ENCODE measurements around the gene XKR8. TPM values are rescaled to one million over a fixed set of nuclear protein-coding genes. Genes with fewer than 3 reads are reported as not detected.

Gene XKR8
- total and polyA plus RNA-seq, 2 donors (not counting 1 experiment from before 2014, with no cell fraction given), result 3.4 to 8.7 TPM

- no peaks in the 10 kb centered on the region for H3K9me3 Mint-ChIP-seq (ENCODE audit: insufficient read depth)
- no peaks in the 10 kb centered on the region for H3K36me3 ChIP-seq (replicated peaks in 1 of 2; ENCODE audit: control extremely low read depth in 1 of 2, control insufficient read depth in 1 of 2, extremely low read depth in 1 of 2, insufficient read depth in 2 of 2, low read length in 1 of 2)
- H4K20me1 ChIP-seq (ENCODE audit: control insufficient read depth, insufficient read depth, low read length, poor library complexity, severe bottlenecking), result no peaks in the 10 kb centered on the region
- peaks cover 0 to 4% (median 0%) of the 10 kb centered on the region in 3 donors for H3K9me3 ChIP-seq (ENCODE audit: control extremely low read depth in 1 of 3, control insufficient read depth in 2 of 3, insufficient read depth in 1 of 3, low read length in 2 of 3)
- peaks cover 10% of the 10 kb centered on the region for H3K4me1 Mint-ChIP-seq
- no peak overlapping the region for H3K4me2 ChIP-seq (replicated peaks; ENCODE audit: low read depth, low read length, poor library complexity, severe bottlenecking)
- no peak overlapping the region for H3K4me3 Mint-ChIP-seq
- peaks cover 4% of the 10 kb centered on the region for H3K27me3 Mint-ChIP-seq
- no peak for DNase-seq
- intact Hi-C loops (cut with micrococcal nuclease), result no loop called here
- H3K4me3 ChIP-seq (ENCODE audit: control extremely low read depth in 1 of 5, extremely low read depth in 1 of 5, insufficient read depth in 1 of 5, low read depth in 2 of 5, low read length in 4 of 5), result no peak overlapping the region
- H3K9ac ChIP-seq (ENCODE audit: low read length), result no peak overlapping the region
- ATAC-seq (ENCODE audit: low read depth), result no peak
- TF ChIP-seq EZH2 (IDR thresholded peaks at IDR 0.05; ENCODE audit: borderline replicate concordance, insufficient read depth, low read depth, low read length, poor library complexity, severe bottlenecking), result no peak
- no peak for TF ChIP-seq CTCF (IDR thresholded peaks at IDR 0.05)
- ChIA-PET POLR2A (no interaction called here), CTCF (interaction anchor here (1.3 kb wide), 1 partner anchor 24 kb away, joined by 4 read pairs; no protein-coding TSS in a partner anchor)
- H3K27ac ChIP-seq (ENCODE audit: low read length in 2 of 2), result no peak overlapping the region
- 86% methylated on average over 2 of the region's 5 CpGs for WGBS (ENCODE audit: insufficient coverage)
- no peaks in the 10 kb centered on the region for H3K79me2 ChIP-seq (ENCODE audit: control insufficient read depth, insufficient read depth, low read length)
- H3K4me1 ChIP-seq (ENCODE audit: control insufficient read depth in 2 of 2, insufficient read depth in 2 of 2, low read length in 2 of 2), result peaks cover 0 to 5% of the 10 kb centered on the region in 2 donors
- H3K27ac Mint-ChIP-seq, result no peak overlapping the region
- H3K27me3 ChIP-seq (replicated peaks in 1 of 4; ENCODE audit: control extremely low read depth in 1 of 4, control insufficient read depth in 3 of 4, insufficient read depth in 4 of 4, low read length in 3 of 4), result no peaks in the 10 kb centered on the region
- H2AFZ ChIP-seq (ENCODE audit: insufficient read depth, low read depth, low read length, poor library complexity, severe bottlenecking), result no peak overlapping the region
These were observed 31.4 kb upstream of the XKR8 start for GRCh38 chr1:27928216-27928954.

GRCh38 chr1:27931184-27931583 lies 28.6 kb upstream of the XKR8 start:
- ATAC-seq (ENCODE audit: low read depth), result no peak
- 100% methylated on average over 1 of the region's 6 CpGs for WGBS (ENCODE audit: insufficient coverage)
- Histone ChIP-seq H3K27ac (ENCODE audit: low read length in 2 of 2) (no peak overlapping the region), H3K4me1 (ENCODE audit: control insufficient read depth in 2 of 2, insufficient read depth in 2 of 2, low read length in 2 of 2) (peaks cover 12 to 16% of the 10 kb centered on the region in 2 donors), H3K4me3 (ENCODE audit: control extremely low read depth in 1 of 5, extremely low read depth in 1 of 5, insufficient read depth in 1 of 5, low read depth in 2 of 5, low read length in 4 of 5) (no peak overlapping the region), H4K20me1 (ENCODE audit: control insufficient read depth, insufficient read depth, low read length, poor library complexity, severe bottlenecking) (no peaks in the 10 kb centered on the region), H3K27me3 (replicated peaks in 1 of 4; ENCODE audit: control extremely low read depth in 1 of 4, control insufficient read depth in 3 of 4, insufficient read depth in 4 of 4, low read length in 3 of 4) (peaks cover 0 to 16% (median 9%) of the 10 kb centered on the region in 4 experiments), H3K36me3 (replicated peaks in 1 of 2; ENCODE audit: control extremely low read depth in 1 of 2, control insufficient read depth in 1 of 2, extremely low read depth in 1 of 2, insufficient read depth in 2 of 2, low read length in 1 of 2) (no peaks in the 10 kb centered on the region), H3K4me2 (replicated peaks; ENCODE audit: low read depth, low read length, poor library complexity, severe bottlenecking) (no peak overlapping the region), H3K79me2 (ENCODE audit: control insufficient read depth, insufficient read depth, low read length) (no peaks in the 10 kb centered on the region), H3K9ac (ENCODE audit: low read length) (no peak overlapping the region), H3K9me3 (ENCODE audit: control extremely low read depth in 1 of 3, control insufficient read depth in 2 of 3, insufficient read depth in 1 of 3, low read length in 2 of 3) (peaks cover 0 to 4% (median 0%) of the 10 kb centered on the region in 3 donors), H2AFZ (ENCODE audit: insufficient read depth, low read depth, low read length, poor library complexity, severe bottlenecking) (no peak overlapping the region)
- peaks cover 21% of the 10 kb centered on the region for H3K4me1 Mint-ChIP-seq
- ChIA-PET CTCF (no interaction called here), POLR2A (no interaction called here)
- intact Hi-C loops (cut with micrococcal nuclease), result no loop called here
- no peak overlapping the region for H3K27ac Mint-ChIP-seq
- no peaks in the 10 kb centered on the region for H3K9me3 Mint-ChIP-seq (ENCODE audit: insufficient read depth)
- DNase-seq, result no peak
- peaks cover 18% of the 10 kb centered on the region for H3K27me3 Mint-ChIP-seq
- TF ChIP-seq EZH2 (IDR thresholded peaks at IDR 0.05; ENCODE audit: borderline replicate concordance, insufficient read depth, low read depth, low read length, poor library complexity, severe bottlenecking) (no peak), CTCF (IDR thresholded peaks at IDR 0.05) (no peak)
- no peak overlapping the region for H3K4me3 Mint-ChIP-seq

Data from B cell (primary cell).